Fibroblast of mammary gland (primary cell): ENCODE results near the gene KRT14.
"Not testable (repeated sequence)": the region's sequence is repeated elsewhere in the genome, so short reads cannot be mapped to it uniquely, and the experiment has no call there.

Experiments
- DNase-seq: peaks from one replicate; pipeline ENCODE4 v3.0.0-alpha.2; 2010; ENCODE audit warnings: low read depth
- H3K4me3 ChIP-seq: 2 replicates; pipeline ENCODE4 v1.5.1; 2011; ENCODE audit warnings: low read depth, mild to moderate bottlenecking, low read length, moderate library complexity; ENCODE audit not compliant: control insufficient read depth
- TF ChIP-seq, protein P1 (sequence below): conservative IDR thresholded peaks from 2 replicates; pipeline ENCODE4 v1.5.1; 2011; ENCODE audit warnings: low read depth, low read length, inconsistent platforms; ENCODE audit not compliant: control insufficient read depth, insufficient read depth

The KRT14 gene

DNA sequence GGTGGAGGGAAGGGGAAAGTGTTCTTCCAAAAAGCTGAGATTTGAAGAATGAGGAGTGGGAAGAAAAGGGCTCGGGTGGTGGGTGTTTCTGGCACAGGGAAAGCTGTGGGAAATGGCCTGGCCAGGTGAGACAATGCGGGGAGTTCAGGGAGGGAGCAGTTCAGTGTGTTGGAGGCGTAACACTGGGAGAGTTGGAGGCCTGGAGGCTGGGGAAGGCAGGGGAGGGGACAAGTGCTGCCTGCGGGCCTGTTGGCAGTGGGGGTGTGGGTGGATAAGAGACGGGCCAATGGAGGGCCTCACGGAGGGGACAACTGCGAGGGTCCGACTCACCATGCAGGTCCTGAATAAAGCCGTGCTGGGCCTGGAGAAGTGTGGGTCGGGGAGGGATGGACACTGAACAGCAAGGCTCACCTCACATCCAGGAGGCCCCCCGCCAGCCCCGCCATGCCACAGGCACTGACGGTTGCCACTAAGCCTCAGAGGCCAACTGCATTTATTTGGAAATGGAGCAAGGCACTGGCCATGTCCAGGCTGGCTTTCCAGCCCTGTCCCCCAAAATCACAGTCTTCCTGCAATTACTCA lies 40.8 kb downstream of the KRT14 start:
- TF ChIP-seq, protein P1, sequence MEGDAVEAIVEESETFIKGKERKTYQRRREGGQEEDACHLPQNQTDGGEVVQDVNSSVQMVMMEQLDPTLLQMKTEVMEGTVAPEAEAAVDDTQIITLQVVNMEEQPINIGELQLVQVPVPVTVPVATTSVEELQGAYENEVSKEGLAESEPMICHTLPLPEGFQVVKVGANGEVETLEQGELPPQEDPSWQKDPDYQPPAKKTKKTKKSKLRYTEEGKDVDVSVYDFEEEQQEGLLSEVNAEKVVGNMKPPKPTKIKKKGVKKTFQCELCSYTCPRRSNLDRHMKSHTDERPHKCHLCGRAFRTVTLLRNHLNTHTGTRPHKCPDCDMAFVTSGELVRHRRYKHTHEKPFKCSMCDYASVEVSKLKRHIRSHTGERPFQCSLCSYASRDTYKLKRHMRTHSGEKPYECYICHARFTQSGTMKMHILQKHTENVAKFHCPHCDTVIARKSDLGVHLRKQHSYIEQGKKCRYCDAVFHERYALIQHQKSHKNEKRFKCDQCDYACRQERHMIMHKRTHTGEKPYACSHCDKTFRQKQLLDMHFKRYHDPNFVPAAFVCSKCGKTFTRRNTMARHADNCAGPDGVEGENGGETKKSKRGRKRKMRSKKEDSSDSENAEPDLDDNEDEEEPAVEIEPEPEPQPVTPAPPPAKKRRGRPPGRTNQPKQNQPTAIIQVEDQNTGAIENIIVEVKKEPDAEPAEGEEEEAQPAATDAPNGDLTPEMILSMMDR = no peak
- no peak overlapping the region for H3K4me3 ChIP-seq
- DNase-seq = no peak

DNA sequence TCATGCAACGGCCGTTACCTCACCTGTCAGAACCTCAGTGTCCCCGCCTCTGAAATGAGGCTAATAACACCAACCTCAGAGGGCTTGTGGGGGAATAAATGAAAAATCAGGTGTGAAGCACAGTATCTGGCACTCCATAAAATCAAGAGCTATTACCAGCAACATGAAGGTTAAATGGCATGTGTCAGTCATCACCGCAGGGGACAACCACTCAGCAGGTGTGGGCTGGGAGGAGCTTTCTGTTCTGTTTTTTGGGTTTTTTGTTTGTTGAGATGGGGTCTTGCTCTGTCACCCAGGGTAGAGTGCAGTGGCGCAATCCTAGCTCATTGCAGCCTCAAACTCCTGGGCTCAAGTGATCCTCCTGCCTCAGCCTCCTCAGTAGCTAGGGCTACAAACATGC lies 41.8 kb downstream of the KRT14 start:
- TF ChIP-seq, protein P1 = no peak
- no peak overlapping the region for H3K4me3 ChIP-seq
- DNase-seq = no peak

DNA sequence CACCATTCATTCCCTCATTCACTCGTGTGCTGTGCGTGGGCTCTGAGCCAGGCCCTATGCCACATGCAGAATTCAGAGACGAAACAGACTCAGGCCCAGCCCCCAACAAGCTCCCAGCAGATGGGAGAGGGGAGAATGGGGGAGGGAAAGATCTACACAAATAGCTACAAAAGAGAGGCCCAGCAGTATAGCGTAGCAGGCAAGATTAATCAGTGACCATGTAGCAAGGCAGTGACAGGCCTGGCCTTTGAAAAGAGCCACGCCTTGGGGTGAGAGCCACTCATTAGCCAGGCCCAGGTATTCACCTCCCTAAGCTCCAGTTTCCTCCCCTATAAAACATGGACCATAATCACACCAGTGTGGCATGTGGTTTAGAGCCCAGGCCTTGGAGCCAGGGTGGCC lies 42.2 kb downstream of the KRT14 start:
- TF ChIP-seq, protein P1 = no peak
- H3K4me3 ChIP-seq = no peak overlapping the region
- no peak for DNase-seq

DNA sequence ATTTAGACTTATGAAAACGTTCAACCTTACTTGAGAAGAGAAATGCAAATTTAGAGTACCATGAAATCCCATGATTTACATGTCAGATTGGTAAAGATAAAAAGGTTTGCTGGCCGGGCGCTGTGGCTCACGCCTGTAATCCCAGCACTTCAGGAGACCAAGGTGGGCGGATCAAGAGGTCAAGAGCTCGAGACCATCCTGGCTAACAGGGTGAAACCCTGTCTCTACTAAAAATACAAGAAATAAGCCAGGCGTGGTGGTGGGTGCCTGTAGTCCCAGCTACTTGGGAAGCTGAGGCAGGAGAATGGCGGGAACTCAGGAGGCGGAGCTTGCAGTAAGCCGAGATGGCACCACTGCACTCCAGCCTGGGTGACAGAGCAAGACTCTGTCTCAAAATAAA lies 43.9 kb downstream of the KRT14 start:
- DNase-seq, H3K4me3 ChIP-seq: not testable (repeated sequence)

DNA sequence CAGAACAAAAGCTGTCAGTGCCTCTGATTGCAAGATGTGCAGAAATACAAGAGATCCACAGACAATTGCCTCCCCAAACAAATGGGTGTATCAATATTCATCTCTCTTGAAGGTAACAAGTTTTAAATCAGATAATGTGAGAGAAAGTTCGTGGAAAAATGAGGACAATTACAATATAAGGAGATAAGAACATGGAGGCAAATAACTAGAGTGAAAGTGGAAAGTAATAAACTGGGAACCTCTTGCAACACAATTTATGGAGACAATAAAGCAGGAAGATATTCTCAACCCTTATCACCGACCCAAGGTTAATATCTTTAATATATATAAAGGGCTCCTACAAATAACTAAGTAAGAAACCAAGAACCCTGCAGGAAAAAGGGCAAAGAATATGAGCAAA lies 44.3 kb downstream of the KRT14 start:
- TF ChIP-seq, protein P1 = no peak
- DNase-seq = no peak
- H3K4me3 ChIP-seq = no peak overlapping the region

DNA sequence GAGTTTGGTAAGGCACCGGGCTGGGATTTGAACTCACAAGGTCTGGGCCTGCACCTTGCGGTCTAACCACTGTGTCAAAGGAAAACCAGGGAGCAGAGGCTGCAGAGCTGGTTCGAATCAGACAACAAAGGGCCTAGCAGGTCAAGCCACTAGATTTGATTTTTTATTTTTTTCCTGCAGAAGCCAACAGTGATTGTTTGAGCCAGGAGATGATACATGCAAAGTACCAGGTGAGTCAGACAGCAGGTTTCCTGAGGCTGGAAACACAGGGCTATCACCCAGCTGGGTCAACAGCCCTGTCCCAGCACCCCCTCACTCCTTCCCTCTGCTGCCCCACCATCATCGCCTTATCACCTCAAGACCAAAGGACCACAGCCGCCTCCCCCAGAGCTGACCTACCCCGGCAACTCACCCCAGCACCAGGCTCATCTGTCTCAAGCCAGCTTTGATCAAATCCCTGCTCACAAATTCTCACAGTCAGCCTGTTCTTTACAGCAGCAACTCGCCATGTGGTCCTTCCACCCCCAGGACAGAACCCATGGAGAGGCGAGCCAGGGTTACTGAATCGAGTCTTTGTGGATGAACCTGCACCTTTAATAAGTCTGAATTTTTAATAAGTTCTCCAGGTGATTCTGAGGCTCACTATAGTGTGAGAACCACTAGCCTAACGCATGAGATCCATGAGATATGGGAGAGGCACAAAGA lies 45.6 kb downstream of the KRT14 start:
- DNase-seq = no peak
- TF ChIP-seq, protein P1 = no peak
- no peak overlapping the region for H3K4me3 ChIP-seq

DNA sequence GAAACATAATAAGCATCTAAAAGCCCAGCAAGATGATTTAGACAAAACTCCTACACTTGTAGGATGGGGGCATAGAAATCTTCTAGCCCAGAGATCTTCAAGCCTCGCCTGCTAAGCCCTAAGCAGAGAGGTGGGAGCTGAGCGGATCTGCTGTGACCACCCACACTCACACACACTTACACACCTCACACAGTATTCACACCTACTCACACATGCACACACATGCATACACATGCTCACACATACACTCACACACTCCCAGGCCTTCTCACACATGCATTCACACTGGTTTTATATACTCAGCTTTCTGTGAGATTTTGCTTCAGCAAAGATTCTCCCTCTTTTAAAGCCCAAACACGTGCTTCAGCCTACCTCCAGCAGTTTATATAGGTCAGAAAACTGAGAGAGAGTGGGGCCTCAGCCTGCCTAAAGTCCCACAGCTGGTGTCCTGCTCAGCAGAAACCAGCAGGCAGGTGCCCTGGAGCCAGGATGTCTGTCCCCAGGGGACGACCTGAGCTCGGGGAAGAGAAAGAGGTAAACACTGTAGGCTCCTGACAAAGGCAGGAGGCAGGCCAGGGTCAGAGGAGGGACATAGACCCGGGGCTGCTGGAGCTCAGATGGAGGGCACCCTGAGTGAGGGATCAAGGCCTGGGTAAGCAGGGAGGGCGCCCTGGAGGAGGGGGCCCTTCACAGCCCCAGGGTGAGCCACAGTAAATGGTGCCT lies 46.6 kb downstream of the KRT14 start:
- TF ChIP-seq, protein P1 = no peak
- no peak overlapping the region for H3K4me3 ChIP-seq
- DNase-seq = no peak
